Right ventricle myocardium superior (tissue), 1 donor: ENCODE results near the gene TBXT. TPM values are rescaled to one million over a fixed set of nuclear protein-coding genes. Genes with fewer than 3 reads are reported as not detected.
"Not testable (repeated sequence)": the region's sequence is repeated elsewhere in the genome, so short reads cannot be mapped to it uniquely, and the experiment has no call there.

Source experiments
- ATAC-seq: fragments of 200-7000 bp; cut with Tn5 transposase; one replicate; pipeline ENCODE4 v1.9.1; 2020; ENCODE audit warnings: mild to moderate bottlenecking; ENCODE audit not compliant: poor library complexity
- DNase-seq: peaks from one replicate; pipeline ENCODE4 v3.0.0-alpha.2; 2020
- intact Hi-C: fragments of 100-400 bp; cut with DNase I; formaldehyde crosslinking; loops from one replicate; pipeline ENCODE4 v1.11.2; 2022
- total RNA-seq: library from RNA; stranded (reverse); fragmentation: NEBNext Ultra II Directional; extraction: Animal tissue kit (Norgen Biotek cat#: 25700); gene quantifications from one replicate; pipeline ENCODE4 v1.2.1, GENCODE V29; 2021
- donor health status: DM: no; HTN: yes; CAD: no; lungs with severe emphysema.

The TBXT gene
- total RNA-seq, 1 donor from 2014 or later = not detected

DNA sequence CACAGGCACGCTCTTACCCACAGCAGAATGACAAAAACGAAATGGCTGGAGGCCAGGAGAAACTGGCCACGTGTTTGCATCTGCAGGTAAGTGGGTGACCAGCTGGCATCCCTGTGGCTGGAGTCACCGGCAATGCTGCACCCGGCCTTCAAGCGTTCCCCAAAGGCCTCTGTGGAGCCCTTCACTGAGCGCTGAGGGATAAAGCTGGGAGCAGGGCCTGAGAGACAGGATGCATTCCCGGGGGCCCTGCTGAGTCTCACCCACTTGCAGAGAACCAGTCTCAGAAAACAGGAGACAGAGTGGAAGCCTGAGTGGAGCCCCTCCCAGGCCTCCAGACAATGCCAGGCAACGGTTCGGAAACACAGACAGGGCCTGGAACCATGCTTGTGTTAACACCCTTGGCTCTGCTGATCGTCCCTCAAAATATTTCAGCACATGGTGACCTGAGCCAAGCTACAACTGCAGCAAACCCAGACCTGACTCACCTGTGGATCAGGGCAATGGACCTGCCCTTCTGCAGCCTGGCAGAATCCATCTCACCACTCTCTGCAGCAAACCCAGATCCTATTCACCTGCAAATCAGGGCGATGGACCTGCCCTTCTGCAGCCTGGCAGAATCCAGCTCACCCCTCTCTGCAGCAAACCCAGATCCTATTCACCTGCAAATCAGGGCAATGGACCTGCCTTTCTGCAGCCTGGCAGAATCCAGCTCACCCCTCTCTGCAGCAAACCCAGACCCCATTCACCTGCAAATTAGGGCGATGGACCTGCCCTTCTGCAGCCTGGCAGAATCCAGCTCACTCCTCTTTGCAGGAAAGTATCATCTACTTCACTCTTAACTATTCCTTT is 39.8 kb downstream of the TBXT start:
- DNase-seq = no peak
- intact Hi-C loops = no loop called here
- no peak for ATAC-seq

- intact Hi-C loops, DNase-seq: not testable (repeated sequence)
Observed at GRCh38 chr6:166123115-166123514, 44.5 kb downstream of the TBXT start.

GRCh38 chr6:166121726-166122125 is 45.9 kb downstream of the TBXT start:
- intact Hi-C loops = no loop called here

More at GRCh38 chr6:166123115-166123514, 44.5 kb downstream of the TBXT start:
- not testable (repeated sequence) for ATAC-seq

GRCh38 chr6:166119116-166119911 is 48.3 kb downstream of the TBXT start:
- DNase-seq (no peak), ATAC-seq (no peak)
- intact Hi-C loops = no loop called here

More at GRCh38 chr6:166121726-166122125, 45.9 kb downstream of the TBXT start:
- DNase-seq = no peak
- ATAC-seq = no peak

- ATAC-seq = no peak
- DNase-seq = no peak
- intact Hi-C loops = no loop called here
Observed at GRCh38 chr6:166115609-166116008, 52.0 kb downstream of the TBXT start.

DNA sequence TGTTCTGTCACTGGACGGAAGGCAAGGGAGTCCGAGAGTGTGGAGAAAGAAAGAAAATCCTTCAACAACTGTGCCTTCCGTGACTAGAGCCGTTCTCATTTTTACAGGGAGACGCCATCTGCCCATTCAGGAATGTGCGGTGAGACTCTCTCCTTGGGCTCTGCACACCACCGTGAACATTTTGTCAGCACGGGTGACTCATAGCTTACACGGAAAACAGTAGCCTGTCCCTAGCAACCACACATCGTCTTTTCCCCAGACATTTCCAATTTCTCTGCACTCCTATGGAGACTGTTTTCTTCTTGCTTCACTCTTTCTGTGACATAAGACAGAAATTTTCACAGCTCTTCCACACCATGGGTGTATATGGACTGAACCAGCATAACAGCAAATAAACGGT is 55.1 kb downstream of the TBXT start:
- ATAC-seq (peak; percentile 46), DNase-seq (no peak)
- intact Hi-C loops = no loop called here

- ATAC-seq = no peak
- DNase-seq = no peak
- intact Hi-C loops = no loop called here
Observed at GRCh38 chr6:166109608-166110007, 58.0 kb downstream of the TBXT start.

Other genes starting within 250 kb of the TBXT start
- not detected for gene PRR18, start 140.5 kb upstream of the TBXT start, total RNA-seq
- gene SFT2D1, start 174.7 kb upstream of the TBXT start, total RNA-seq = 20.5 TPM
- gene MPC1, start 215.1 kb upstream of the TBXT start, total RNA-seq = 393 TPM